HG03139 (cell line): ENCODE results near the gene GNG14.
"Not testable (repeated sequence)": the region's sequence is repeated elsewhere in the genome, so short reads cannot be mapped to it uniquely, and the experiment has no call there.

Experiments
- ATAC-seq: cut with Tn5 transposase; IDR thresholded peaks from one replicate; pipeline ENCODE4 v1.9.1; 2021; ENCODE audit not compliant: unreplicated experiment

GNG14 gene

DNA sequence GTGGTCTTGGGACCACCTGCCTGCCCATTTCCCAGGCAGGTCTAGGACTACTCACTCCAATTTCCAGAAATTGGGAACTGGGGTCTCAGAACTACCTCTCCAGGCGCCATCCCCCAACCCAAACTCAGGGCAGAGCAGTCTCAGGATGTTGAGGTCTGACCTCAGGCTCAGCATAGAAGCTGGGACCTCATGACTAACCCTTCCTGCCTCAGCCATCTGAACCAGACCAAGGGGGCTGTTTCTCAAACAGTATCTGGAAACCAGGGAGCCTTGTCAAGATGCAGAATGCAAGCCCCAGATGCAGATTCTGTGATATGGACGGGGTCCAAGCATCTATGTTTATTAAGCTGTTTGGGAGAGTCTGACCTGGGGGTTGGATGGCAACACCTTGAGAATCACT lies 7.3 kb downstream of the GNG14 start:
- ATAC-seq: no peak

DNA sequence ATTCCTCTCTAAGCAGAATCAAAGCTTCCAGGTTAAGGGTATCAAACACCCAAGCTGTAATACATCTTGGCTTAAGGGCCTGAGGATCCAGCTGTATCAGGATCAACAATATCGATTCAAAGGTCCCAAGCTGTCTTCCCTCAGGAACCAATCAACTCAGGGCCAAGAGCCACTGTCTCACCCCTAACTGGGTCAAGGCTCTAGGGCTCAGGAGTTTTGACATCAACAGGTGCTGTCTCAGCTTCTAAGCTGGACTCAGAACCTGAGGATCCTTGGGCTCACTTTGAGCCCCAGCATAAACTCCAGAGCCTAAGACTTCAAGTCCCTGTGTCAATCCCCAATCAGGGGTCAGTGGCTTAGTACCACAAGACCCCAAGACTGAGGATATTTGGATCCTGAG lies 7.7 kb downstream of the GNG14 start:
- no peak for ATAC-seq

DNA sequence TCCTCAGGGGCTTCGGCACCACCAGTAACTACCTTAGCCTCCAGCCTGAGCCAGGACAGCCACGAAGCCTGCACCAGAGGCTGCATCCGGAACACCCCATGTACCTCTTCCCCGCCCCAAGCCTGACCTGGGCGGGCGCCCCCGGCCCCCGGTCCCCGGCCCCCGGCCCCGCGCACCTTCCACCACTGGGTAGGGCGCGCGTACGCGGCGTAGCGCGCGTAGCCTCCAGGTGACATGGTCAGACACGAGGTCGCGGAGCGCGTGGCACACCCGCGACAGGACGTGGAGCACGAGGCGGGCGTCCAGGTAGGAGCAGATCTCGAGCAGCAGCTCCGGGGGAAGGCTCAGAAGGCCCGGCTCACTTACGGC lies 8.2 kb downstream of the GNG14 start:
- no peak for ATAC-seq

DNA sequence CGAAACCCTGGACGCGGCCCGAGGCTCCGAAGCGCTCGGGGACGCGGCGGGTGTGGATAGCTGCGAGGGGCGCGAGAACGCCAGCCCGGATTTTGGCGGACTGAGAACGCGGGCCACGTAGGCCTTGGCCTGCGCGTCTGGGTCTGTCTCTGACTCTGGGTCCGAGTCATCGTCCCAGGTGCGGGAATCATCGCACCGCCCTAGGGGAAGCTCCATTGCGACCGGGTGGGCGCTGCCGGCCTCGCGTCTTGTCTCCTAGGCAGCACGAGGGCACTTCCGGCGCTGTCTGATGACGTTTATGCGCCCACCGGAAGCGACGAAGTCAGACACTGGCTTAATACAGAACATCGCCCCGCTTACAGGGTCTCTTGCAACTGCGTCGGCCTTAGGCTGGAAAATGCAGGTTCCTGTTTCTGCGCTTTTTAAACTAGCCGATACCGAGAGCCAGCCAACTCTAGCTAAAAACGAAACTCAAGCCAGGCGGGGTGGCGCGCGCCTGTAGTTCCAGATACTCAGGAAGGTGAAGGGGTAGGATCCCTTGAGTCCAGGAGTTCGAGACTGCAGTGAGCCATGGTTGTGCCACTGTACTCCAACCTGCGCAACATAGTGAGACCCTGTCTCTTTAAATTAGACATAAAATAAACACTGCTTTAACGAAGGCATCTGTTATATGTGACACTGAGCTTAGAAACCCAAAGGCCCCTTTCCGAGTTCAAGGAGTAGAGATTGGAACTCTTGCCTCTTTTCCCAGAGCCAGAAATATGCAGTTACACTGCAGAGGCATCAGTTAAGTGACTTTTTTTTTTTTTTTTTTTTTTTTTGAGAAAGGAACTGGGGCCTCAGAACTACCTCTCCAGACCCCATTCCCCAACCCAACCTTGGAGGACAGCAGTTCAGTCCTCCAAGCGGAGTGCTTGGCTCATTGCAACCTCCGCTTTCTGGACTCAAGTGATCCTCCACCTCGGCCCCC lies 8.9 kb downstream of the GNG14 start, which contains the start of gene FBXW9:
Gene FBXW9 (minus strand): TSS at position 266 of the 970 bp plus-strand sequence. CDS start 50 bp downstream, at position 216.
- peak; percentile 62 for ATAC-seq

DNA sequence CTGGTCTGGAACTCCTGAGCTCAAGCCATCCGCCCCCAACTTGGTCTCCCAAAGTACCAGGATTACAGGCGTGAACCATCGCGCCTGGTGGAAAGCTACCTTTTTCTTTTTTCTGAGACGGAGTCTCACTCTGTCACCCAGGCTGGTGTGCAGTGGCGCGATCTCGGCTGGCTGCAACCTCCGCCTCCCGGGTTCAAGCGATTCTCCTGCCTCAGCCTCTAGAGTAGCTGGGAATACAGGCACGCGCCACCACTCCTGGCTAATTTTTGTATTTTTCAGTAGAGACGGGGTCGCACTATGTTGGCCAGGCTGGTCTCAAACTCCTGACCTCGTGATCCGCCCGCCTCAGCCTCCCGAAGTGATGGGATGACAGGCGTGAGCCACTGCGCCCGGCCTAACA lies 9.6 kb downstream of the GNG14 start:
- ATAC-seq: not testable (repeated sequence)

DNA sequence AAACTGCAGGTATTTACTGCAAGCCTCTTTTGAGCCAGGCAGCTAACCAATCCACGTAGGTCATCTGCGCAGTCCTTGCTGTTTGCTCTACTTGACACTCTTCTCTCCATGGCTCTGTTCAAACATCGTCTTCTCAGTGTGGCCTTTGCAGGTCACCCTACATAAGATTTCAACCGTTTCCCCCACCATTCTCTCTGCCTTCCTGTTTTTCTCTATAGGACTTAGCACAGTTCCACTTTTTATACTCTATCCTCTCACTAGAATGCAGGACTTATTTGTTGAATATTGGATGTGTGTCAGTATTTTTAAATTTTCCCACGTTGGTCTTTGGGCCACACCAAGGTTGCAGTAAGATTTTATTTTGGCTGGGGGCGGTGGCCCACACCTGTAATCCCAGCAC lies 10.3 kb downstream of the GNG14 start:
- ATAC-seq: no peak

DNA sequence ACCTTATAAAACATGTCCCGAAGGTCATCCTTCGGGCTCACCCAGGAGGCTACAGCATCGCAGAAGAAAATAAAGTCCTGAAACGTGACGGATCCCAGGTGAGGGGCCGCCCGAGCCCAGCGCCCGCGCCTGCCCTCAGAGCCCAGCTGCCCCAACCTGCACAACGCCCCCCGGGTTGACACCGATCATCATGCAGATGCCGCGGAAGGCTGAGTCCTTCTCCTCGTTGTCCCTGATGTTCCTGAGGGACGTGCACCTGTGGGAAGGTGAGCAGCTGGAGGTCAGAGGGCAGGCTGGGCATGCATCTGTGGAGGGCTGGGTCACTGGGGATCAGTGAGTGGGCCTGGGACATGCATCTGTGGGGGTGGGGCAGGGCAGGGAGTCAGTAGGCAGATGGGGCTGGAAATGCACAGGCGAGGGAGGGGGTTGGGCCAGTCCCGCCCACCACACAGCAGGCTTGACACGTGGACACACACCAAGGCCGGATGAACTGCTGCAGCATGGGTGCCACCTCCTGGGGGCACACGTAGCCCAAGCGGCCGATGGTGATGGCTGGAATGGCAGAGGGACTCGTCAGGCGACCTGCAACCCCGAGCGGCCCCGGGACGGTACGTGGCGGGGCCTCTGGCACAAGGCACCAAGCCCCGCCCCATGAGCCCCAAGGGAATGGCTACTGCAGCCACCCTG lies 13.9 kb downstream of the GNG14 start:
- ATAC-seq: no peak

- ATAC-seq: no peak
Measured at GRCh38 chr19:12703046-12703445, 15.2 kb downstream of the GNG14 start.

DNA sequence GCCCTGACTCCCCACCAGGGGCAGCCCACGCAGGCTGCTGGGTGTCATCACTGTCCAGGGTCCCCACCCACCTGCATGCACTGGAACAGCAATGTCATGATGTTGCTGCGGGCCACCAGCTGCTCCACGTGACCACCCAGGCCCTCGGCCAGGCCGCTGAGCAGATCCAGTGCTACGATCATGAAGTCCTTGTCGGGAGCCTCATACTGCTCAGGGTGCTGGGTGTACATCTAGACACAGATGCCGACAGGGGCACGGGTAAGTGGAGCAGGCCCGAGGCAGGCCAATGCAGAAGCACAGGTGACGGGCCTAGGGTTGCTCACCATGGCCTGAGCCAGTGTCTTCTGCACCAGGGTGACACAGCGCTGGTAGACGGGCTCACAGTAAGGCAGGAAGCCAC lies 17.4 kb downstream of the GNG14 start:
- ATAC-seq: no peak

DNA sequence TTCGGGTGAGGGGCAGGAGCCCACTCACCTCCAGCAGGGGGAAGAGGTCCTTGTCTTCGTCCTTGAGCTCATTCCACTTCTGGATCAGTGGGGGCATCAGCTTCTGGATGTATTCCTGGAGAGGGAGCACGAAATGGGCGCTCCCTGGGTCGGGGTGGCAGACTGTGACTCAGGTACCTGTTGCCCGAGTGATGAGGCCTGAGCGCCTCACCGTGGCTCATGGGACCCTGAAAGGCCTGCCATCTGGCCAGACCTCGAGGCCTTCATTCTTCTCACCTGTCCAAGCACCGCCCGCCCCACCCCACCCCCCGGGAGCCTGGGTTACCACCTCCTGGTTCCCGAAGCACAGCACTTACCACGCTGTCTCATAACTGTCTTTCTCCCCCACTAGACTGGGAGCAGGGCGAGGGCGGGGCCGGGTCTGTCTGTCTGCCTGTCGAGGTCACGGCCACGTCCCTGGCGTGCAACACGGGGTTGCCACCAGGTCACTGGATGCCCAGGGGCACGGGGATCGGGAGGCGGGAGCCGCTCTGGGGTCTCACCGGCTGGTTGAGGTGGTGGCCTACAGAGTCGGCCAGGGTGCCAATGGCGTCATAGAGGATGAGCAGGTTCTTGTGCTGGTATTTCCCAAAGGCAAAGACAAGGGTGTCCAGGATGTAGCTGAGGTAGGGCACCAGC lies 18.0 kb downstream of the GNG14 start:
- no peak for ATAC-seq

- no peak for ATAC-seq
Measured at GRCh38 chr19:12706332-12706718, 18.5 kb downstream of the GNG14 start.

GRCh38 chr19:12708641-12709040 lies 20.8 kb downstream of the GNG14 start:
- no peak for ATAC-seq

DNA sequence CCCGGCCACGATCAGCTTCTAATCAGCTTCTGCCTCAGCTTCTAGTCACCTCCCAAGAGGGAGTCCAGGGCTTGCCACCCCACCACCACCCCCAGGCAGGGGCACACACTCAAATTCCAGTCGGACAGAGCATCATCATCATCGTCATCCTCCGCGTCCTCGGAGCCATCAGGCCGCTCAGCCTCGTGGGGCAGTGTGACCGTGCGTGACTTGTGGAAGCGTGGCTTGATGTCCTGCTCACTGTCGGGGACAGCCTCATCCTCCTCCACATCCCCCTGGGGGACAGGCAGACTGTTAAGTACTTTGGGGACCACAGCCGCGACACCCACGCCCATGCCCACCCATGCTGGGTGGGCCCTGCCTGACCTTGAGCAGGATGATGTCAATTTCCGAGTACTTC lies 23.4 kb downstream of the GNG14 start:
- ATAC-seq: no peak

GRCh38 chr19:12712077-12712476 lies 24.3 kb downstream of the GNG14 start:
- ATAC-seq: not testable (repeated sequence)

GRCh38 chr19:12713304-12713703 lies 25.5 kb downstream of the GNG14 start:
- ATAC-seq: not testable (repeated sequence)

- ATAC-seq: no peak
Measured at GRCh38 chr19:12715102-12715501, 27.3 kb downstream of the GNG14 start.

- ATAC-seq: no peak
Measured at GRCh38 chr19:12715929-12716328, 28.1 kb downstream of the GNG14 start.

GRCh38 chr19:12720296-12720695 lies 32.5 kb downstream of the GNG14 start:
- ATAC-seq: no peak

DNA sequence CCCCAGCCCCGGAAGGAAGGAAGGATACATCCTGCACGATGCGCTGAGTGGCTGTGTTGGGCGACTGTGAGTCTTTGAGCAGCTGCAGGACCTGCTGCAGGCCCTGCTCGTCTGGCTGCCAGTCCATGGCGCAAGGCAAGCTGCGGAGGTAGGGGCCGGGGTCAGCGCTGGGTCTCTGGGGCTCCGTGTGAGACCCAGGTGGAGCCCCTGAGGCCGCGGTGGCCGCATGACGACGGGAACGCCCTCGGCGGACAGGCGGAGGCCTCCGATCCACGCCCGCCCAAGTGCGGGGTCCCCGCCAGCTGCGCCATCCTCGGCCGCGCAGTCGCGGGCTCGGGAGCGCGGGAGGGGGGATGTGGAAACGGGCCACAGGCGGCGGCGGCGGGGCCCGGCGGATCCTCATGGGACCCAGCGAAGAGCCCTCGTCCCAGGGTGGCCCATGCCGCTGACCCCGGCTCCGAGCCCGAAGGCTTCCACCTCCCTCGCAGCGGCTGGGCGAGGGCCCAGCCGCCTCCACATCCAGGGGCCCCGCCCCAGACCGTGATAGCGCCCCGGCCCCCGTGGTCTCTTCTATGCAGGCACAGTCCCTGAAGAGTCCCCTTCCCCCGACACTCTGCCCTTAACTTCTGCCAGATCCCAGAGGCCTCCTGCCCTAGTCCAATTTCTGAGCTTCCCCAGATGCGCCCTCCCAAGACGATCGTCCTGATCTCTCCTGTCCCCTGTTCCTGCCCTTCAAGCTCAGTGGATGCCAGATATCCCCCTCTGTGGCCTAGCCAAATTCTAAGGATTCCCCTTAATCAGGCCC lies 33.3 kb downstream of the GNG14 start:
- no peak for ATAC-seq

DNA sequence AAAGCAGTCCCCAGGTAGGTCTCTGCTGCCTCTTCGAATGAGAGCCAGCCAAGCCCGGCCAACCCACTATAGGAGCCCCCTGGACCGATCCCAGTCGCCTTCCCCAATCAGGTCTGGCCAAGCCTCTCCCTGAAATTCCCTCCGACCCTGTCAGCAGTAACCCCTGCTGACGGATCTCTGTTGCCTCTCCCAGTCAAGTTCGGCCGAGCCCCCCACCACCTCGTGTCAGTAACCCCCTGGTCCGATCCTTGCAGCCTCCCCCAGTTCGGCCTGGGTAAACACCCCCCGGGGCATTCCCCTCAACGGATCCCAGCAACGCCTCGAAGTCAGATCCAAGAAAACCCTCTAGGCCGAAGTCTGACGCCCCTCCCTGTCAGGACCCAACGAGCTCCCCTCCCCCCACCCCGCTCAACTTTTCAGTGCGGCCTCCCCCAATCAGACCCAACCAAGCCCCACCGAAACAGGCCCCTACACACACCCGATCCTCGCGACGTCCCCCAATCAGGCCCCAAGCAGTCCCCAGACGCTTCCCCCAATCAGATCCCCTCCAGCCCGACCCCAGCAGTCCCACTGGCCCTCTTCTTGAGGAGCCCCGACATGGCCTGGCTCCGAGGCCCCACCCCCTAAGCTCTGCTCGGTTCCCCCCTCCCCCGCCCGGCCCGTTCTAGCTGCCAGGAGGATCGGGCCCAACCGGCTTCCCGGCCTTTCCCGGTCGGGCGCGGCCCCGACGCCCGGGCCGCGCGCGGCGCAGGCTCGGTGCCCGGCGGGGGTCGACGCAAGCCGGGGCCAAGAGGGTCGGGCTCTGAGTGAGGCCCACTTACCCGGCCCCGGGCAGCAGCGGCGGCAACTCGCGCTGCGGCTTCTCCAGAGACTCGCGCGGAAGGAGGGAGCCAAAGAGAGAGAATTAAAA lies 34.1 kb downstream of the GNG14 start:
- peak; percentile 6 for ATAC-seq
